HG02588 (cell line): Measurements from ENCODE around the gene TMC2.
"Not testable (repeated sequence)": the region's sequence is repeated elsewhere in the genome, so short reads cannot be mapped to it uniquely, and the experiment has no call there.

Source experiments
- ATAC-seq: cut with Tn5 transposase; IDR thresholded peaks from one replicate; pipeline ENCODE4 v1.9.1; 2021; ENCODE audit warnings: mild to moderate bottlenecking, moderate library complexity; ENCODE audit not compliant: unreplicated experiment

The TMC2 gene

GRCh38 chr20:2524709-2525506 lies 11.5 kb upstream of the TMC2 start:
- ATAC-seq = peak; percentile 36

DNA sequence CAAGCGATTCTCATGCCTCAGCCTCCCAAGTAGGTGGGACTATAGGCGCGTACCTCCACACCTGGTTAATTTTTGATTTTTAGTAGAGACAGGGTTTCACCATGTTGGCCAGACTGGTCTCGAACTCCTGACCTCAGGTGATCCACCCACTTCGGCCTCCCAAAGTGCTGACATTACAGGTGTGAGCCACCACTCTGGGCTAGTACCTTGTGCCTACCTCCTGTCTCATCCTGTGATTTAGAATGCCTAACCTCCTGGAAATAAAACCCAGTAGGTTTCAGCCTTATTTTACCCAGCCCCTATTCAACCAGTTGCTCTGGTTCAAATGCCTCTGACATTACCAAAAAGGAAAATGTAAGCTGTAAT lies 10.2 kb upstream of the TMC2 start:
- ATAC-seq = not testable (repeated sequence)

DNA sequence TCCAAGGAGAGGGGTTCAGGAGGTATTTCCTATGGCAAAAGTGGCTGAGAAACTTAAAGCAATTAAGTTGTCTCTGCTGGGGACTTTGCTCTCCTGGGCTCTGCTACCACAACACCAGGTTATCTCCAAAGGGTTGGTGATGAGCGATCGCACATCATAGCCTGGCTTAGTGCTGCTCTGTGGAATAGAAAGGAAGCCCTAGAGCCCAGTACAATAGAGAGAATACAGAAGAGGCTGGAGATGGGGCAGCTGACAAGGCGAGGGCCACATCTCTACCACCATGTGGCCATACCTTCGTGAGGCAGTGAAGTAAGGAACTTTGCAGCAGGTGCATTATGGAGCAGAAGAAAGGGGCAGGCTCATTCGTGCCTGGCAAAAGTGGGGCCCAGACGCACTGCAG lies 8.6 kb upstream of the TMC2 start:
- ATAC-seq = no peak

DNA sequence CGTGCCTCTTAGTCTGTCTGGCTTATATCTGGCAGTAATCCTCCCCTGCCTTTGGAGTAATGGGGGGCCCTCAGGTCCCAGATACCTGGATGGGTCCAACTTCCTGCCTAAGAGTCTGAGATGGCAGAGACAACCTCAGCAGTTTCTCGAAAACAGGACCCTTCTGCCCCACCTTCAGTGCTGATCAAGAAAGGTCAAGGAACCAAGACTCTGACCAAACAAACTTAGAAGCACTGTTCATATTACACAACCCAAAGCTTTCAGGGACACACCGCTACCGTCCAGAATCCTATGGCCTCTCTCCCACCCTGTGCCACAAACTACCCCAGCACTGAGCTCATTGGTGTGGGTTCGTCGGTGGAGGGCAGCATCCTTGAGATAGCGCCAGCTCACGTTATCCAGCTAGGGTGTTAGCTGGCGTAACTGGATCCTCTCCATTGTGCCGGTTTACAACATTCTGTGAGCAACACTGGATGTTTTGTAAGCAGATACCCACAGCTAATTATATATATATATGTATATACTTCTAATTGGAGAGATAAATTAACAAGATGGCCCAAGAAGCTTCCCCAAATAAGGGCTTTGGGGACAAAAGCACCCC lies 7.6 kb upstream of the TMC2 start:
- no peak for ATAC-seq

GRCh38 chr20:2533118-2533517 lies 3.3 kb upstream of the TMC2 start:
- ATAC-seq = no peak

DNA sequence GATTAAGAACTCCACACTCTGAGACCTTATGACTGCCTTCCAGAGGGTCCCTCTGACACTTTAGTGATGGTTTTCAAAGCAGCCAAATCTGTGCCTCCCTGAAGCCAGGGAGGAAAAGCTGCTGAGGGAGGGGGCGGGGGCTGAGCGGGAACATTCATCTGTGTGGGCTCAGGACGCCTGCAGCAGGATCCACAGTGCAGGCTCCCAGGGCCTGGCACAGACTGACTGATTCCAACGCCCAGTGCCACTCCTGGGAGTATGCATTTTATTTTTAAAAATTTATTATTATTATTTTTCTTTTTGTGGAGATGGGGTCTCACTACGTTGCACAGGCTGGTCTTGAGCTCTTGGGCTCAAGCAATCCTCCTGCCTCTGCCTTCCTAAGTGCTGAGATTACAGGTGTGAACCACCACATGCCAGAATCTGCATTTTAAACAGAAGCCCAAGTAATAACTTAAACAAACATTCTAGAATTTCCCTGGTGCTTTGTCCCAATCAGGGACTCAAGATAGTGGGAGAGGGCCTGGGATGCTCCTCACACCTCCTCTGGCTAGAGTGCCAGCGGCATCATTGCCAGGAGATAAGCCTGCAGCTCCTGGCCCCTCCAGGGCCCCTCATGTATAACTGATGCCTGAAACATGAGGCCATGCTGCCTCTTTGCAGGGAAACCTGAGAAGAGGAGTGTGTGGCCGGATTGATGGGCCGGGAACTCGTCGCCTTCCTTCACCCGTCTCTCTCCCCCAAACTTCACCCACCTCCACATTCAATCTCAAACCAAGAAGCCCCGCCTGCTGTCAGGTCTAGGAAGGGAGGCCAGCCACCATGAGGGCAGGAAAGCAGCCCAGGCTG lies 438 bp upstream of the TMC2 start:
- no peak for ATAC-seq

GRCh38 chr20:2537101-2537500 lies 728 bp downstream of the TMC2 start:
- no peak for ATAC-seq

- ATAC-seq = no peak
Observed at GRCh38 chr20:2538356-2538755, 2.0 kb downstream of the TMC2 start.

- ATAC-seq = no peak
Observed at GRCh38 chr20:2538931-2539720, 2.8 kb downstream of the TMC2 start.

DNA sequence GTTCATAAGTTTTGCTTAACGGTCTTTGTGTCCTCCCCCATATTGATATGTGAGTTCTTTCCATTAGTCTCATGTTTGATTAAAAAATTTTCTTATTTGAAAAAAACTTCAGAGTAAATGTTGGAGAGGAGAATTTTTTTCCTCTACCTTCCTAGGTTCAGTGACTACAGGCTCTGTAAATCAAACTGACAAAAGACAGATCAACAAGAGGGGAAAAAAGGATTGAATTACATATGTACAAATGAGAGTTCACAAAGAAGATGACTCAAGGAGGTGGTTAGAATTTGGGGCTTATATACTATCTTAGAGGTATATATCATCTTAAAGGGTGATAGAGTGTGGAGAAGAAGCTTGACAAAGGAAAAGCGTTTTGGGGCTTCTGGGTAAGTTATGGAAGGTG lies 5.6 kb downstream of the TMC2 start:
- no peak for ATAC-seq

DNA sequence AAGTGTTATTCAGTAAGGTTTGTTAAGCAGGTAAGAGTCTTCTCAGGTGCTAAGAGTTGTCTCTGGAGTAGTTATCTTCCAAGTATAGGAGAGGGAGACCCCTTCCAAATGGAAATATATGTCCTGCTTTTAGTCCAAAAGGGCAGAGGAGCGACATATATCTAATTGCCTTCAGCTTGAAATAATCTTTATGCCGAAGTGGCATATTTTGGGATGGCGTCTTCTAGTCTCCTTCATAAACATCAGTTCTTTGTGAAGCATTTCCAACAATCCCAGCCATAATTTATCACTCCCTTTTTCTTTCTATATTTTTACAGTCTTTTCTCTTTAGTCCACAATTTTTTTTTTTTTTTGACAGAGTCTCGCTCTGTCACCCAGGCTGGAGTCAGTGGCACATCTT lies 6.0 kb downstream of the TMC2 start:
- ATAC-seq = no peak

- ATAC-seq = no peak
Observed at GRCh38 chr20:2544211-2544610, 7.8 kb downstream of the TMC2 start.

GRCh38 chr20:2545594-2545993 lies 9.2 kb downstream of the TMC2 start:
- no peak for ATAC-seq

DNA sequence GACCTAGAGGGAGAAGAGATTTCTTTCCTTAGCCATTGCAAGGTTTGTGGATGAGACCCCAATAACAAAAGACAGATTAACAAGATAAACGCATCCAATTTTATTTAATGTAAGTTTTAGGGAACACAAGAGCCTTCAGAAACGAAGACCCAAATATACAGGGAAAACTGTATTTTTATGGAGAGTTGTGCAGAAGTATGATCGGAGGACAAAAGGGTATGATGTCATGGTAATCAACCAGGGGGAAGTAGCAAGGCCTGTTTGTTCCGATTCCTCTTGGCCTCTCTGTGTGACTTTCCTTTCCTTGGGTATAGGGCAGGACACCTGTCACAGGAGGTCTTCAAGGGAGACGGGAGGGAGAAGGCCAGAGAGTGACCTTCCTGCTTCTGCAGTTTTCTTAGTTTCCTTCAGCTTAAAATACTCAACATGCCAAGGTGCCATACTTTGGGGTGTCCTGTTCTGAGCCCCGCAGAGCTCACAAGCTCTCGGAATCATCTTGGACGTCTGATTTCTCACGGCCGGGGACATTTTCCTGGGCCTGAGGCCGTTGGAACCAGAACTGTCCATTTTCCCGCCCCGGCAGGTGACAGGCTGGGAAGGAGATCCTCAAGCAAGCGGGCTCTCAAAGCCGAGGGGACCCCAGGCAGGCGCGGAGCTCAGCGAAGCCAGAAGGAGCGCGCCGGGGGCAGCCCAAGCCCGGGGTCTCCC lies 21.7 kb downstream of the TMC2 start:
- no peak for ATAC-seq

GRCh38 chr20:2558581-2559278 lies 22.4 kb downstream of the TMC2 start:
- ATAC-seq = no peak

DNA sequence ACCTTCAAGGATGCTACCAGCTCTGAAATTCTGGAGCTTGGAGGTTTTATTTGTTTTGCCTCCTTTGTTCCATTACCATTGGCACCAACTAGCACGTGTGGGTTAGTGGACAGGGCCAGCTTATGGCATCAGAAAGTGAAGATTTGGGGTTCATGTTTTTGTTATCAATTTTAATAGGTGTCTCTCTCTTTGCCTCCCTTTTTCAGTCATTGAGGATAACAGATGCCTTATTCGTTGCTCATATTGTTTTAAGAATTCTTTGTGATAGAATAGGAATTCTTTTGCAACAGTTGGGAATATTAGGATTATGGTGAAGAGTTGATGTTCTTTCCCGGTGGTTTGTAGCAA lies 22.9 kb downstream of the TMC2 start:
- no peak for ATAC-seq

DNA sequence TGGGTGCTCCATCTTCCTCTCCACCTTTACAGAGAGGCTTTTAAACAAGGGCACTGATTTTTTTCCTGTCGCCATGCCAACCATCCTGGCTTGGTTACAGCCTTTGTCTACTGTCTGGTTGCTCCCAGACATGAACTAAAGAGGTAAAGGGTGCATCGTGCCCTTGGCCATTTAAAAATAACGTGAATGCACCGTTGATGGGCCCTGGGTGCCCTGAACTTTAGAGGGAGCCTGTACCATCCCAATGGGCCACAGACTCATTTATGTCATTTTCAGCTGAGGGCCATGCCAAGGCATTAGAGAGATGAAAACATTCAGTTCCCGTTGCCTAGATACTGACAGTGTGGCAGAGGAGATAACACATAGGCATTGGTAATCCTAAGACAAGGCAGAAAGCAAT lies 23.3 kb downstream of the TMC2 start:
- ATAC-seq = no peak

GRCh38 chr20:2563116-2563515 lies 26.7 kb downstream of the TMC2 start:
- no peak for ATAC-seq

DNA sequence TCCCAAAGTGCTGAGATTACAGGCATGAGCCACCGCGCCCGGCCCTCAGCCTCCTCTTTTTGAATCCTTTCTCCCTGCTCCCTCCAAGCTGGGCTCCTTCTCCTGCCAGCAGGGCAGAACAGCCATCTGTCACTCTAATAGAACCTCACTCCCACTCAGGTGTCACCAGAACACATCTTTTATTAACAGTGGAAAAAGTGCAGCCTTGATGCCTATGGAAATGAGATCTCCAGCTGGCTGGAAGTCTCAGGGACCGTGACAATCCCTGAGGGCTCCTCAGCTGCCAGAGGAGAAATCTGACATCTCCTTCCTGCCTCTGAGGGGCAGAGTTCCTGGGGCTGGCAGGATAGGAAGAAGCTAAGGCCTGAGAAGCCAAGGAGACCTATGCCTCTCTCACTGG lies 28.0 kb downstream of the TMC2 start:
- no peak for ATAC-seq

DNA sequence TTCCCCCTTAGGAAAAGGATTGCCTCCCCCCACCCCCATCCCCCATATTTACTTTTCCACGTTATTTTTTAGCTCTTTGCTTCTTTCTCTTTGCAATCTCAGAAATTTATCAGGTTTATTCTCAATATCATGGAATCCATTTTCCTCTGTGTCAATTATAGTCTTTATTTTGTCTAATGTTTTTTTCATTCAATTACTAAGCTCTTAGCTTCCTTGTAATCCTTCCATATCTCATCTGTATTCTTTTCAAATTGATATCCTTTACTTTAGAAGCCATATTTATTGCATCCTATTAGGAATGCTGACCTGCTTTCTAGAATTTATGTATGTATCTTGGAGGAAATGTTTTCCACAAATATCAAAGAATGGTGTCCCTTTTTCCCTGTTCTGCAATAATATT lies 39.3 kb downstream of the TMC2 start:
- ATAC-seq = no peak
